ENCODE measurements around the gene PSME3IP1.
"Not testable (repeated sequence)": the region's sequence is repeated elsewhere in the genome, so short reads cannot be mapped to it uniquely, and the experiment has no call there.

The PSME3IP1 gene, protein sequence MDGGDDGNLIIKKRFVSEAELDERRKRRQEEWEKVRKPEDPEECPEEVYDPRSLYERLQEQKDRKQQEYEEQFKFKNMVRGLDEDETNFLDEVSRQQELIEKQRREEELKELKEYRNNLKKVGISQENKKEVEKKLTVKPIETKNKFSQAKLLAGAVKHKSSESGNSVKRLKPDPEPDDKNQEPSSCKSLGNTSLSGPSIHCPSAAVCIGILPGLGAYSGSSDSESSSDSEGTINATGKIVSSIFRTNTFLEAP

DNA sequence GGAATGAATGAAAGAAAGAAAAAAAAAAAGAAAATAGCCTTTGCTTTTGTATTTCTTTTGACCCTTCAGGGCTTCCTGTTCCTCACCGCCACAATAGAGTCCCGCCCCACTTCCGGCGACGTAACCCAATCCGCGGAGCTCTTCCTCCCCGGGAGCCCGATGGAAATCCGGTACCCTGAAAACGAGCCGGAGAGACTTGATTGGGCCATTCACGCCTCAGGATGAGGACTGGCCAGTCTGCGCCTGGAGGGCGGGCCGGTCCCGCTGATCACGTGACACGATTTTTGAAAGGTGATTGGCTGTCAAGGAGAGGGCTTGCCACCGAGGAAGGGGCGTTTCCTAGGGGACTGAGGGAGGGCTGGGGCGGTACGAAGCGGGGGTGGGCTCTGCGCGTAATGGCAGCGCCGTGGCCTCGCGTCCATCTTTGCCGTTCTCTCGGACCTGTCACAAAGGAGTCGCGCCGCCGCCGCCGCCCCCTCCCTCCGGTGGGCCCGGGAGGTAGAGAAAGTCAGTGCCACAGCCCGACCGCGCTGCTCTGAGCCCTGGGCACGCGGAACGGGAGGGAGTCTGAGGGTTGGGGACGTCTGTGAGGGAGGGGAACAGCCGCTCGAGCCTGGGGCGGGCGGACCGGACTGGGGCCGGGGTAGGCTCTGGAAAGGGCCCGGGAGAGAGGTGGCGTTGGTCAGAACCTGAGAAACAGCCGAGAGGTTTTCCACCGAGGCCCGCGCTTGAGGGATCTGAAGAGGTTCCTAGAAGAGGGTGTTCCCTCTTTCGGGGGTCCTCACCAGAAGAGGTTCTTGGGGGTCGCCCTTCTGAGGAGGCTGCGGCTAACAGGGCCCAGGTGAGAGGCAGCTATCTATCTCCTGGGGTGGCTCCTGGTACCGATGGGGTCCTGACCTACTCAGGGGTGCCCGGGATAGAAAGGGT, at the start of gene PSME3IP1, which contains the start of gene RSPRY1:
Gene PSME3IP1 (minus strand): TSS at position 95 of the 927 bp plus-strand sequence. CDS start 12,185 bp downstream, outside the sequence.
Gene RSPRY1 (plus strand): TSS at position 385 of the 927 bp plus-strand sequence. CDS start 18,330 bp downstream, outside the sequence.
- peak; percentile 99 for FAIRE-seq

DNA sequence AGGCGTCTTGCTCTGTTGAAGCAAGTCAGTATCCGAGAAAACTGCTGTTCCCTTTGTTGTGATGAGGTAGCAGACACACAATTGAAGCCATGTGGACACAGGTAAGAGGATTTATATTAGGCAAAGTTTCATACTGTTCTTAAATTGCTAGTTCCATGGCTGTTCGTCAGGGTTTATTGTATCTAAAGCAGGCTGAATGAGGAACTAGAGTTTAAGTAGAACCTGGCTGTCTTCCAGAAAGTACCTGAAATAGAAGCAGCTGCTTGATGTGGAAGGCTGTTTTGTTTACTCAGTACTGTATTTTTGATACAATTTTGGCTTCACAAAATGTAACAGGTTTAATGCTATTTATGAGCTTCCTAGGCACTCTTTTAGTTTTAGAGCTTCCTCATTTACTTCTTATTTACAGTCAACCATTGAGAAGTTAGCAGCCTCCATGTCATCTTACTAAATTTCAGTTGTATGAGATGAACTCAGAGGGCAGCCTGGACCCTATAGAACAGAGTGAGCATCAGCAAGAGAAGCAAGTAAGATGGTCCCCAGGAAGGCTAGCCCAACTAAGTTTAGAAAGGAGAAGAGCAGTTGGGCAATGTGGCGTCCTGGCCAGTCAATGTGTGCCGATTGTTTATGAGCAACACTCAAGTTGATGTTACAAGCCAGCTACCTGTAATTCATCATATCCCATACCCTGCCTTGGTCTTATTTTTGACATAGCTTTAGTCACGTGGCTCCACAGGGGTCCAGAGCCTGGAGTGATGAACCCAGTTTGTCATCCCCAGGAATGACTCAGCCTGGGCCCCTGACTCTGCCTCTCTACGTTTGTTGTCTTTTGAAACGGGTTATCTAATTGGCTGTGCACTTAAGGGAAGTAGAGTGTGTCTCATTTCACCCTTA, 49.5 kb upstream of the PSME3IP1 start:
- FAIRE-seq = no peak

DNA sequence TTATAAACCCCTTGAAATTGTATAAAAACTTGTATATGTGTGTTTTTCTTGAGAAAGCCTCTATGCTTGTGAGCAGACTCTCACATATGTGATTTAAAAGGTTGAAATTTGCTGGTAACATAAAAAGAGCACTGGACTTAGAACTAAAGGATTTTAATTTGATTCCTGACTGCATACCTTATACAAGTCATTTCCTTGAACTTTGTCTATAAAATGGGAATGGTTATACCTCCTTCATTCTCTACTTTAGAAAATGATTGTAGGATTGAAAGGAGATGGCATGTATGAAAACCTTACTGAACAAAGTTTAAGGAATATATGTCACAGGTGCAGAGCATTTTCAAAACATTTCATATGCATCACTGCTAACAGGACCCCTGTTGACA, 48.9 kb upstream of the PSME3IP1 start:
- FAIRE-seq = no peak

DNA sequence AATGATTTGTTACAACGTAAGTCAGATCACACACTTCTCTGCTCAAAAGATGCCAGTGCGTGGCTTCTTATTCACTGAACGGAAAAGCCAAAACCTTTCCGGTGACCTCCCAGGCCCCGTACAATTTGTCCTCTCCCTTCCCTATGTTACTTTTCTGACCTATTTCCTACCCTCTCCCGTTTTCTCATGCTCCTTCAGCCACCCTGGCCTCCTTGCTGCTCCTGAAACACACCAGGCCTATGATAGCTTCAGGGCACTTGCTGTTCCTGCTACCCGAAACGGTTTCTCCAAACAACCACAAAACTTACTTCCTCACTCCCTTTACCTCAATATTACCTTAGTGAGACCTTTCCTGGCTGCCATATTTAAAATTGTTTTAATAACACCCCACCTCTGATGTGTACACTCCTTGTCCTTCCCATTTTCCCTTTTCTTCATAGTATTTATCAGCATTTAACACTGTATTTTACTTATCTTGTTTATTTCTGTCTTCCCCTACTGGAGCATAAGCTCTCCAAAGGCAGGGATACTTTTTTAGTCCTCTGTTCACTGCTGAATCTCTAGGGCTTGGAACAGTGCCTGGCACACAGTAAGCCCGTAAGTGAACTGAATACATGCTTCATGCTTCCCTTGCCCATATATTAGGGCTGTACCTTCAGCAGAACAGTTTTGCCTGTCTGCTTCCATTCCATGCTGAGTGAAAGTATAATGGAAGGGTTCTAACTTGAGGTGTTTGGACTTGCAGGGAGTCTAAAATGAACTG, 48.3 kb upstream of the PSME3IP1 start:
- FAIRE-seq = no peak

DNA sequence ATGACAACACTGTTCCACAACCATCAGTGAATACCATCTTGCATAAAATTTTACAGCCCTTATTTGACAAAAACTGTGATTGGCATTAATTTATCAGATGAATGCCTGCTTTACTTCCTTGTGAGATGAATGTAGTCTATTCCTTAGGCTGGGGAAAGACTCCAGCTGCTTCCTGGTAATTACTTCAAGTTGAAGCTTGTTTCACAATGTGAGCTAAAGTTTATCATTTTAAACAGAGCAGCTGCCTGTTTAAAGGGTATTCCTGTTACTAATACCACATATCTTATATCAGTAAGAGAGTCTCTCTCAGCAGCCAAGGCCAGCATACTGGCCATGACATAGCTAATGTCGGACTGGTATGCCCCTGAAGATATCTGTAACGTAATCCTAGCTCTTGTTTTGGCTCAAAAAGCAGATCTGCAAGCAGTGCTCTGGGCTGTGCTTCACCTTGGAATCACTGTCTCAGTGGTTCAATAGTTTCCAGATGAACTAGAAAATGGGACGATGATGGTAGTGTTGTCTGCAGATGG, 46.0 kb upstream of the PSME3IP1 start:
- no peak for FAIRE-seq

DNA sequence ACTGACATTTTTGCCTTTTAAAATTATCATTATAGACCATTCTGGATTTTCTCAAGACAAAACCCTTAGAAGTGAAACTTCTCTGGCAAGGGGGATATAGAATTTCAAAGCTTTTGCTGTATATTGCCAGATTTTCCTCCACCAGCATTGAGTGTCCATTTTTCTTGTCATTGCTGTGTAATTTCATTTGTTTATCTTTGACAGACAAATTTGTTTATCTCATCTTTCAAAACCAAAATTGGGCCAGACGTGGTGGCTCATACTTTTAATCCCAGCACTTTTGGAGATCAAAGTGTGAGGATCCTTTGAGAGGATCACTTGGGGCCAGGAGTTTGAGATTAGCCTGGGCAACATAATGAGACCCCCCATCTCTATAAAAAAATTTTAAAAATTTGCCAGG, 43.2 kb upstream of the PSME3IP1 start:
- FAIRE-seq = no peak

DNA sequence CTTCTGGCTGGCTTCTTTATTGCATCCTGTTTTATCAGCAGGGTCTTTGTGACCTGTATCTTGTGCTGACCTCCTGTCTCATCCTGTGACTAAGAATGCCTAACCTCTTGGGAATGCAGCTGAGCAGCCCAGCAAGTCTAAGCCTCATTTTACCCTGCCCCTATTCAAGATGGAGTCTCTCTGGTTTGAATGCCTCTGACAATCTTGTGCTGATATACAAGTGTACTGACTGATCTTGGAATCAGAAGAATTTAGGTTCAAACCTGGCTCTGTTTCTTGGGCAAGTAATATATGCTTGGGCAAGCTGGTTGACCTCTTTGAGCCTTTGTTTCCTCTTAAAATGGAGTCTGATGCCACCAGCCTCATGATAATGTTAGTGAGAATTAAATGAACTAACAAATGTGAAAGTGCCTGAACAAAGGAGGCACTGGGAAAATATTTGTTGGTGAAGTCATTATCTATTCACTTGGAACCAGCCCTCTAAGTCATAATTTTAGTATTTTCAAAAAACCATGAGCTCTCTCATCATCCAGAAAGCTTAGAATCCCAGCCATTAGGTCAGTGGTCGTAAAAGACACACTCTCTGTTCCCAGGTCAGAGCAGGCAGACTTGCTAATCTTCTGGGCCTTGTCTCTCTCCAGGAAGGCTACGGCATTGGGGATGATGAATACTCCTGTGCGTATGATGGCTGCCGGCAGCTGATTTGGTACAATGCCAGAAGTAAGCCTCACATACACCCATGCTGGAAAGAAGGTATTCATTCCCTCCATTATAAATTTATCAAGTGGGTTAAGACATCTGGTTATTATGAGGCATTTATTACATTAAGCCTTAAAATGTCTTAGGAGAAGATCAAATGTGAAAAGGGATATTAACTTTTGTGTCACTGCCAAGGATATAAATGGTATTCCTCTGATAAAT, 41.1 kb upstream of the PSME3IP1 start:
- no peak for FAIRE-seq

DNA sequence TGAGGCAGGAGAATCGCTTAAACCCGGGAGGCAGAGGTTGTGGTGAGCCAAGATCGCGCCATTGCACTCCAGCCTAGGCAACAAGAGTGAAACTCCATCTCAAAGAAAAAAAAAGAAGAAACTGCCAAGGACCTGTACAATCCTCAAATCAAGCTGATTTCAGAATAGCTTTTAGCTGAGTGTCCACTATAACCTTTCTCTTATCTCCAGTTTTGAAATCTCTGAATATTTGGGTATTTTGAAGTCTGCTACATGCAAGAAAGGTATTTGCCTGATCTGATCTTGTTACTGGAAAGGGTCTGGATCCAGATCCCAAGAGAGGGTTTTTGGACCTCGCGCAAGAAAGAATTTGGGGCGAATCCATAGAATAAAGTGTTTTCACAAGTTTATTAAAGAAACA, 40.1 kb upstream of the PSME3IP1 start:
- no peak for FAIRE-seq

DNA sequence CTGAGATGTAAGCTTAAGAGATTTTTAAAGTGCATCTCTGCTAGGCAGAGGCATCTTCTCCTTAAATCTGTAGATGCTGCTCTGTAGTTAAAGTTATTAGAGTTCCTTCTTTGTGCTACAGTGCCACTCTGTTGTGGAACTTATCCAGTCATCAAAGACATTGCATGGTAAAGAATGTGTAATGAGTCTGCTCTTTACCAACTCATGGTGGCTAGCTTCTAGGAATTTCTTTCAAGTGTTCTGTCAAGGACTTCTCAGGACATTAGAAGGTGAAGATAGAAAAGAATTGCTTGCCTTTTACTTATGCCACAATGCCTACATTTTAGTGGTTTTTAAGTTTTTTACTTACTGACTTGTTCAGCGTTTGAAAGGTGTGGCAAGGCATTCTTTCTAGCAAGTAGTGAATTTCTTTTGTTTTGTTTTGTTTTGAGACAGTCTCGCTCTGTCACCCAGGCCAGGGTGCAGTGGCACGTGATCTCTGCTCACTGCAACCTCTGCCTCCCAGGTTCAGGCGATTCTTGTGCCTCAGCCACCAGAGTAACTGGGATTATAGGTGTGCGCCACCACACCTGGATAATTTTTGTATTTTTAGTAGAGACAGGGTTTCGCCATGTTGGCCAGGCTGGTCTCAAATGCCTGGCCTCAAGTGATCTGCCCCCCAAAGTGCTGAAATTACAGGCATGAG, 39.0 kb upstream of the PSME3IP1 start:
- FAIRE-seq = no peak

DNA sequence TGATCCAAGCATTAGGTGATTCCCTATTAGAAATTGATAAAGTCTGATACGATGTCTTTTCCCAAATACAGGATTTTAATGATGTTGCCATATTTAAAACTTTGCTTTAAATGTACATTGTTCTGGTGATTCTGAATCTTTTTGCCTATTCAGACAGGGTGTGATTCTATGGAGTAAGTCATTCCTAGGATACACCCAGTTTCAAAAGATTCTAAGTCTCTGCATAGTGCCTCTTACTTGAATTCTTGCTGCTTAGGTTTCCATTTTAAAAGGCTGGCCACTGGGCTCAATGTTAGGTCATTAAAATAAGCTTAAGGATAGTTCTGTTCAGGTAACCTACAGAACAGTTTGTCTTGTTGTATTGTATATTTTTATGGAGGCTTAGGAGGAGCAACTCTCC, 37.2 kb upstream of the PSME3IP1 start:
- FAIRE-seq = no peak

DNA sequence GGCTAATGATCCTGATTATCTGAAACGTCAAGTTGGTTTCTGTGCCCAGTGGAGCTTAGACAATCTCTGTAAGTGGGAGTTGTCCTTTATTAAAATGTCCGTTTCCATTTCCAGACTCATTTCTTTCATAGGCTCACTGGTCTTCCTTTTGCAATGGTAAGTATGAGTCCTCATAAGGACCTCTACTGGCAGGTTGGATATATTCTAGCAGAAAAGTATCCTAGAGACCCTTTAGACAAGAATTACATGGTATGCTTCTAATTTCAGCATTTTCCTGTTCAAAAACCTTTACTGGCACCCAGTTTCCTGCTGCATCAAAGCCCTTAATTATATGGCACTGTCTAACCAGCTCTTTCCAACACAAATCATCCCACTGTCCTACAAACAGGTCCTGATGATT, 31.1 kb upstream of the PSME3IP1 start:
- no peak for FAIRE-seq

DNA sequence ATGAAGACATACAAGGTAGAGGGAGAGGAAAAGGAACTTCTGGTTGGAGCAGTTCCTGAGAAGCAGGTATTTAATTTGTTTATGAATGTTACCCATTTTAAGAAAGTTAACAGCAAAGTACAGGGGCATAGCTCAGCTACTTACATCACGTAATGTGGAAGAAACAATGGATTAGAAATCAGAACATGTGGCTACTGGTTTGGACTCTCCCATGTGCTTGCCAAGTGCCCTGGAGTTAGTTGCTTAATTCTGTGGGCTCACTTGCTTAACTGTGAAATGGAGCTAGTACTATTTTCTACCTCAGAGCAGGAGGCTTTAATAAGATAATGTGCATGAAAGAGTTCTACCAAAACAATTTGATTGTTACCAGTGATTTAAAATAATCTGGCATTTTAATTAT, 27.6 kb upstream of the PSME3IP1 start:
- no peak for FAIRE-seq

DNA sequence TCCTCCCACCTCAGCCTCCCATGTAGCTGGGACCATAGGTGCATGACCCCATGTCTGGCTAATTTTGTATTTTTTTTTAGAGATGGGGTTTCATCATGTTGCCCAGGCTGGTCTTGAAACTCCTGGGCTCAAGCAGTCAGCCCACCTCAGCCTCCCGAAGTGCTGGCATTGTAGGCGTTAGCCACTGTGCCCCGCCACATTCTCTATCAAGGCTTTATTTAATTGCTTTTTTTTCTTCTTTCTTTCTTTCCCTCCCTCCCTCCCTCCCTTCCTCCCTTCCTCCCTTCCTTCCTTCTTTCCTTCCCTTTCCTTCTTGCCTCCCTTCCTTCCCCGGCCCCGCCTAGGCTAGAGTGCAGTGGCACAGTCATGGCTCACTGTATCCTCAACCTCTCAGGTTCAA, 23.9 kb upstream of the PSME3IP1 start:
- no peak for FAIRE-seq

DNA sequence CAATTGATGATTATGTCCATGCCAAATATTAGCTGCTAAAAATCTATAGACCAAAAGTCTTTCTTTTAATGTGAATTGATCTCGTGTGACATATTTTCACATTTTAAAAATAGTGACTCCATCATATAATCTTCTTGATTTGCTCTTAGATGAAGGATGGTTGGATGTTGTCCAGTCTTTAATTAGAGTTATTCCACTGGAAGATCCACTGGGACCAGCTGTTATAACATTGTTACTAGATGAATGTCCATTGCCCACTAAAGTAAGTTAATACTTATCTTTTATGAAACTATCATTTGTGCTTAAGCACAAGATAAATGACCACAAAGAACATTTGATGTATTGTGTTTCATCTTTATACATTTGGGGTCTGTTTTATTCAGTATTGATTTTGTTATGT, 23.1 kb upstream of the PSME3IP1 start:
- no peak for FAIRE-seq

DNA sequence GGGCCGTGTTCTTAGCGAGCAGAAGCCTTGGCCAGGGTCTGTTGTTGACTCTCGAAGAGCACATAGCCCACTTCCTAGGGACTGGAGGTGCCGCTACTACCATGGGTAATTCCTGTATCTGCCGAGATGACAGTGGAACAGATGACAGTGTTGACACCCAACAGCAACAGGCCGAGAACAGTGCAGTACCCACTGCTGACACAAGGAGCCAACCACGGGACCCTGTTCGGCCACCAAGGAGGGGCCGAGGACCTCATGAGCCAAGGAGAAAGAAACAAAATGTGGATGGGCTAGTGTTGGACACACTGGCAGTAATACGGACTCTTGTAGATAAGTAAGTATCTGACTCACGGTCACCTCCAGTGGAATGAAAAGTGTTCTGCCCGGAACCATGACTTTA, 18.8 kb upstream of the PSME3IP1 start:
- no peak for FAIRE-seq

DNA sequence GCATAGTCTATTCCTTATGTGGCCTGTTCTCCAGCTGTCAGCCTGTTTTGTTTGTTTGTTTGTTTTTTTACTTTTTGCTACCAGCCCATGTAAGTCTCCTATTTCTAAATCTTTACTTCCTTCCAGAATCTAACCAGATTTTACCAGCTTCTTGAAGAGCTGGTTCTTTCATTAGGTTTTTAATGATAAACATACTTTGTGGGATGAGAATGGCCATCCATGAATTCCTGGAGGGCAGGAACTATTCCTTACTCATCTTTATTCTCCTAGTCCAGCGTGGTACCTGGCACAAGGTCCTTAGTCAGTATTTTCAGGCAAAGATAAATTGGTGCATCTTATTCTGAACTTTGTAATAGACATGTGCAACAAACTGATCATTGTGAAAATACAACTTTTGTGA, 17.6 kb upstream of the PSME3IP1 start:
- FAIRE-seq = no peak

DNA sequence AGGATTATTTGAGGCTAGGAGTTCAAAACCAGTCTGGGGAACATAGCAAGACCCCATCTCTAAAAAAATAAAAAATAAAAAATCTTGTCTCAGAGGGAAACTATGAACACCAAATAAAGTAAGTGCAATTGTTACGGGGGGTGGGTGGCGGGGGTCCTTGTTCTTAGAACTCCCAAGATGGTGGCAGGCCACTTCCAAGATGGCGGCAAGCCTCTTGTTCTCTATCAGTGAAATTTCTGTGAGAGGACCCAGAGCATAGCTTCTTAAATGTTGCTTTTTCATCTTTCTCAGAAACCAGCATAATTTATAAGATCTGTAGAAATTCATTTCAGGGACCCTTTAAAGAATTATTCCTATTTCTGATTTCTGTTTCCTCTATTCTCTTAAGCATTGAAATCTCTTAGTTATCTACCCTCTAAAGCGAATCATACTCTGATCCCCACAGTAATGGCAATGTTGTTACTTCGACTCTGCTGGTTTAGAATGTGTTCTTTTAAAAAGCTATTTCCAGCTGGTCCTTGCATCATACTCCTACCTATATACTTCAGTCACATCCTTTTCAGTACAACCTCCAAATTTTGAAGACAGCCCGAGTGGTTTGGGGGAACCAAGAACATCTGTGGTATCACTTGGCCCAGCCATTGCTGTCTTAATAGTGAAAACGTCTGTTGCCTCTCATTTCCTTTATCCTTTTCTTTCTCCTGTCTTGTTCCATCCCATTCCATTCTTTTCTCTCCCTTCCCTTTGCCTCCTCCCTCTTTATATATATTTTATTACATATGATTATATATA, 16.5 kb upstream of the PSME3IP1 start:
- no peak for FAIRE-seq

DNA sequence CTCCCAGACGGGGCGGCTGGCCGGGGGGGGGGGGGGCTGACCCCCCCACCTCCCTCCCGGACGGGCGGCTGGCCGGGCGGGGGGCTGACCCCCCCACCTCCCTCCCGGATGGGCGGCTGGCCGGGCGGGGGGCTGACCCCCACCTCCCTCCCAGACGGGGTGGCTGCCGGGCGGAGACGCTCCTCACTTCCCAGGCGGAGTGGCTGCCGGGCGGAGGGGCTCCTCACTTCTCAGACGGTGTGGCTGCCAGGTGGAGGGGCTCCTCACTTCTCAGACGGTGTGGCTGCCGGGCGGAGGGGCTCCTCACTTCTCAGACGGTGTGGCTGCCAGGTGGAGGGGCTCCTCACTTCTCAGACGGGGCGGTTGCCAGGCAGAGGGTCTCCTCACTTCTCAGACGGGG, 15.1 kb upstream of the PSME3IP1 start:
- not testable (repeated sequence) for FAIRE-seq

DNA sequence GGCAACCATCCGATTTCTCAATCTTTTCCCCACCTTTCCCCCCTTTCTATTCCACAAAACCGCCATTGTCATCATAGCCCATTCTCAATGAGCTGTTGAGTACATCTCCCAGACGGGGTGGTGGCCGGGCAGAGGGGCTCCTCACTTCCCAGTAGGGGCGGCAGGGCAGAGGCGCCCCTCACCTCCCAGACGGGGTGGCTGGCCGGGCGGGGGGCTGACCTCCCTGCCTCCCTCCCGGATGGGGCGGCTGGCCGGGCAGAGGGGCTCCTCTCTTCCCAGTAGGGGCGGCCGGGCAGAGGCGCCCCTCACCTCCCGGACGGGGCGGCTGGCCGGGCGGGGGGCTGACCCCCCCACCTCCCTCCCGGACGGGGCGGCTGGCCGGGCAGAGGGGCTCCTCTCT, 14.5 kb upstream of the PSME3IP1 start:
- not testable (repeated sequence) for FAIRE-seq
